Stimulated activated CD4-positive, alpha-beta T cell treated with anti-CD3 and anti-CD28 coated beads, Interleukin-1b, Interleukin-23, amount 100 ng/mL, for 4 hours (primary cell): ENCODE results near the gene MATN4.

Source experiments
- DNase-seq, 2 donors: peaks; one replicate each; pipeline ENCODE4 v3.0.0-alpha.2; 2020; ENCODE audit warnings: low read depth in 2 of 2

The MATN4 gene

DNA sequence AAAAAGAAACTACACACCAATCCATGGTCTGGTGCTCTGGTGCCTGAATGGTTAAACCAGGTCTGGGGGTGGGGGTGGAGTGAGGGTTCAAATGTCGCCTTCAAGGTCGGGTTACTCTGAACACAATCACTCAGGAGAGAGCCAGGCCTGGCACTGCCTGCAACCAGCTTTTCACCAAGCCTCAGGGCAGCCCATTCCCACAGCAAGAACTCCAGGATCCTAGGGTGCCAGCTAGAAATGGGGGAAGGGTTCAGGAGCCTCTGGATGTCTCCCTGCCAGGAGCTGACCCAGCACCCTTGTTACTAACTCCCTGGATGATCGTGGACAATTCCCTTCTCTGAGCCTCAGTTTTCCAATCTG lies 33.5 kb upstream of the MATN4 start:
- DNase-seq: no peak

DNA sequence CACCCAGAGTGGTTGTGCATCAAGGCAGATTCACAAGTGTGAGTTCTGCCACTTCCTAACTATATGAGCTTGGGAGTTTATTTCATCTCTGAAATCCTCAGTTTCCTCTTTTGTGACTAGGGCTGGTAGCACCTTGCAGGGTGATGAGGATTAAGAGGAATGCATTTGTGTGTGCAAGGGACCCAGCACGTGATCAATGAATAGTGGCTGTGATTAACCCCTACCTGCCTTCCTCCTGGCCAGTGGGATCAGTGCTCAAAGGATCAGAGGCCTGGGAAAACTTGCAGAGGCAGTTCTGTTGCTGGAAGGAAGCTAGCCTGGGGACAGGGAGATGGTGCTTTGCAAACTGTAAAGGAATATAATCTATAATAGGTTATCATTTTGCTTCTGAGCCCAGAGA lies 32.9 kb upstream of the MATN4 start:
- DNase-seq: no peak

DNA sequence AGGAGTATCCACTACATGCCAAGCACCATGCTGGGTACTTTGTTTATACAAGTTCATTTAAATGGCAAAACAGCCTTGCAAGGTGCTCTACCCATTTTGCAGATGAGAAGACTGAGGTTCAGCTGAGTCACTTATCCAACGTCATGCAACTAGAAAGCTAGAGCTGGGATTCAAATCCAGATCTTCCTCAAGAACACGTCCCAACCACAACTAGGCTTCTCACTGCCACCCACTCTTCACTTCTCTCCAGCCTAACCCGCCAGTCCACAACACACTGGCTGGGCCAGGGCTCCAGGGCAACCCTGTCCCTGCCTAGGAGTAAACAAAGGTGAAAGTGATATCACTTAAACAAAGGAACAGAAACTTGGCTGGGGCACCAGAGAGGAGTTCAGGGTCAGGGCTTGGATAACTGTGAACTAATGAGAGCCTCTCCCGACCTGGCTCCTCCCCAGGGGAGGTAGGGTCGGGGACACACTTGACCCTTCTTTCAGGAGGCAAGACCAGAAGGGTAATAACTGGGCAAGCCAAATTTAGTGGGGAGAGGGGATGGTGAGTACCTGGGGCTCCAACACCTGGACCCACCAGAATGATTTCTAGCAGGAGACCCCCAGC lies 32.2 kb upstream of the MATN4 start:
- no peak for DNase-seq

DNA sequence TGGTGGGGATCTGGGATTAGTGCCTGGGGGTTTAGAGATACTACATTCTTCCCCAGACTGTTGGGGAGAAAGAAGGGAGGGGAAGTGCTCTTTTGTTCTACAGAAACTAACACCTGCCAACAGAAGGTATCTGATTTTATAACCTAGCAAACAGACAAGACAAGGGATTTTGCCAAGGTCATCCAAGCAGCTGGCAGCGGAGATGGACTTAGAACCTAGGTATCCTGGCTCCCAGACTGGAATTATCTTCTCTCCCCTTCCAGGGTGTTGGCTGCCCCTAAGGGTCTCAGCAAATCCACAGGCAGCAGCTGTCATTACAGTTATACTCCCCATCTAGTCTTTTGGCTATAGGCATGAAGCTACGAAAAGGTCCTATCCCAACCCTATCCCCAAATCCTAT lies 31.7 kb upstream of the MATN4 start:
- DNase-seq: no peak

DNA sequence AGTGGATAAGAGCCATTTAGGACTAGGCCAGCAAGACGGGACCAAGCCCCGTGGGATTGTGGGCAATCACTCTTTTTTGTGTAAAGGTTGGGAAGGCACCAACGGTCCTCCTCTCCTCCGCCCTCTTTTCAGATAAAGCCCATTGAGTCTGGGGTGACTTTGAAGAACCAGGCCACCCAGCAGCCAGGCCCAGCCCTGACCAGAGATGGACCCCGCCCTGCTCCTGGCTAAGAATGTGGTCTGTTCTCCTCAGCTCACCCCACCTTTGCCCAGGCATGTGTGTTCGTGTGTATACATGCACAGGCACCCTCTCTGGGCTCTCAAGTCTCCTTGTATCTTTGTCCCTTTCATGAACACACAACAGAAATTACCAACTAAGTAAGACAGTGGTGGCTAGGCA lies 31.0 kb upstream of the MATN4 start:
- no peak for DNase-seq

DNA sequence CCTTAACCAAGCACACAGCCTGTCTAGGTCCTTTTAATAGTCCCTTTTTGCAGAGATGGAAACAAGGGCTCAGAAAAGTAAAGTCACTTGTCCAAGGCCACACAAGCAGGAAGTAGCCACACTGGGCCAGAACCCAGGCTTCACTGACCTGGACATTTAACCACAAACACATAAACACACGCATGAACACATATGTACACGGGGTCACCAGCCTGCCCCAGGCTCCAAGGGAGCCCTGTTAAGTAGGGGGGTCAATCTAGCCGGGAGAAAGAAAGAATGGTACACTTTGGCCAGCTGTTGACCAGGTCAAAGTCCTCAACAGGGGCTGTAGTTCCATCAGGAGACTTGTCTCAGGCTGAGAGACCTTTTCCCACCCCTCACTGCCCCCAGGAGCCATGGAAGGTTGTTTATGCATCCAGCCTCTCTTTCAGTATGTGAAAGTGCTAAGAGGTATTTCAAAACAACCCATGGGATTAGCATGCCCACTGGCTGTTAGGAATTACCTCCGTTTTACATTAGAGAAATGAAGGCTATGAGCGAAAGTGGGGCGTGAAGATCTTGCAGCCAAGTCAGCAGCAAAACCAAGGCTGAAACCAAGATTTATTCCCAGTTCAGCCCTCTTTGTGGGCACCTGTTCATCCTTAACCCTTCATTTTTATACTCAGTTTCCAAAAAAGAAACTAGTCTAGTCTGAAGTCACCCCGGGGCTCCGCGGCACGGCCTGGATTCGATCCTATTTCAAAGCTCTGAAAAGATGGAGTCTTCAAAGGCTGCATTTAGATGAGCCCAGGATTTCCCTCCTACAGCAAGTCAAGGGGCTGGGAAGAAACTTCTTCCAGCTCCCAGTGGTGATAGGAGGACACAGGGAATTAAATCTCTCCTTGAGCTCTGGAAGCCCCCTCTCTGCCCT lies 30.3 kb upstream of the MATN4 start:
- no peak for DNase-seq

DNA sequence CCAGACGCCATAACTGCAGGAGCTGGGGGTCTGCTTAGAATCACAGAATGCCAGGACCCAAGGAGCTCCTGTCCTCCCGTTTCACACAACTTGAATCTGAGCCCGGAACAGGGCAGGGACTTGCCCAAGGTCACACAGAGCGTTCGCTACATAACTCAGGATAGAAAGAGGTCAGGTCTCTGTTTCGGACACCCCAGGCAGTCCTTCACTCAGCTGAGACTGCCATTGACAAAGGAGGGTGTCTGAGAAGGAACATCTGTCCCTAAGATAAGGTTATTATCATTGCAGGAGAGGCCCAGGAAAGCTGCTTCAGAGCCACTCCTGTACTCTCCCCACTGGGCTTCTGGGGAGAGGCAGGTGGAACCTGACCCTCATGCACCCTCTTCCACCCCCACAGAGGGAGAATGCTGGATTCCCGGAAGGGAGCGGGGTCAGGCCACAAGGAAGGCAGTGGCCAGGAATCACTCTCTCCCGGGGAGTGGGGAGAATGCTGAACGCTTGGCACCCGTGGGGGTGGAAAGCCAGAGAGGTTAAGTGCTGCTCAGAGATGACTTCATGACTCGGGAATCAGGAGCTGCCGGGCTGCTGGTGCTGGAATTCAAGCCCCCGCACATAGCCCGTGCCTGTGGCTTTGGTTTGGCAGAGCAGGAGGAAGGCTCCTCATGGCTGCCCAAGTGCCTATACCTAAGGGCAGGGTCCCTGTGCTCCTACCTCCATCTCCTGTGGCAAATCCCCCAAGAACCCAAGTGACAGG lies 29.4 kb upstream of the MATN4 start:
- no peak for DNase-seq

DNA sequence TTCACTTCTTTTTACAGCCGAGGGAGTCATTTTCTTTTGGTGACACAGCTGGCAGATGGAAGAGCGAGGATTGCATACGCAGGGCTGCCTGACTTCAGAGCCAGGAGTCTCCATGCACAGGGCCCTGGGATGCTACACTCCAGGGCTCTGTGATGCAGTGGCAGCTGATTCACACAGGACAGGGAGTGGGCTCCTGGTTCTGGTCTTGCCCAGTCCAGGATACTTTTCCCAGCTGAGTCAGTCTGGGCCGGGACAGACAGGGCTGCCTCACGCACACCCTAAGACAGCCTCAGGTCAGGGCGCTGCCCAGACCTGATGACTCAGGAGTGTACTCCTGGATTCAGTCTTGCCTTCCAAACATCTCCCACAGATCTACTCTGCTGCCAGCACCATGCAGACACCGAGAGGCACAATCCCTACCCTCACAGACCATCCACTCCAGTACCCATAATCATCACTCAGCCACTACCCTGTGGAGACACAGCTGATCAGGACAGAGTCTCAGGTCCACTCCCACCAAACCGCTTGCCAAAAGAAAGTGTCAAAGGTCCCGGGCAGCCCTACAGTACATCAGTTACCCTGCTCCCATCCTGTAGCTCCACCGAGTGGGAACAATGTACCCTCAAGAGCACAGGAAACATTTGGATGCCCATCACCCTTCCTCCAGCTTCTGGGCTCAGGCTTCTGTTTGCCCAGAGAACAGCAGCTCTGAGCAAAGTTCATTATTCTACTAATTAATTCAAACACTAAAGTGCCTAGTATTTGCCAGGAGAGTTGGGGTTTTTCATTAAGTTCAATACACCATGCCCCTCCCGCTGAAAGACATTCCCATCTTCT lies 28.6 kb upstream of the MATN4 start:
- DNase-seq: no peak

DNA sequence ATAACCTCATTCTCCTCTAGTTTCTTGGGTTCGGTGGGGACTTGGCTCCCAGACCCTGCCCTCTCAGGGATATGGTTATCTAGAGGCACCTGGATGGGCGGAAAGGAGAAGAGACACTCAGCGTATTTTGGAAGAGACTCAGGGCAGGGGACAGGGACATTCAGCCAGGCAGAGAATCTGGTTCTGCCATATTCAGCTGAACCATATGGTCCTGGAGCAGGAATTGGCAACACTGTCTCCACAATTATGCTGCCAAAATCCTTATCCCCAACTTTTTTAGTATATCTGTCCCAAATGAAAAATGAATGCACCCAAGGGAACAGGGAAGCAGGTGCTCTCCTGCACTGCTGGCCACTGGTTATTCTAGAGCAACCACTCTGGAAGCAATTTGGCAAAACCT lies 22.4 kb upstream of the MATN4 start:
- no peak for DNase-seq

DNA sequence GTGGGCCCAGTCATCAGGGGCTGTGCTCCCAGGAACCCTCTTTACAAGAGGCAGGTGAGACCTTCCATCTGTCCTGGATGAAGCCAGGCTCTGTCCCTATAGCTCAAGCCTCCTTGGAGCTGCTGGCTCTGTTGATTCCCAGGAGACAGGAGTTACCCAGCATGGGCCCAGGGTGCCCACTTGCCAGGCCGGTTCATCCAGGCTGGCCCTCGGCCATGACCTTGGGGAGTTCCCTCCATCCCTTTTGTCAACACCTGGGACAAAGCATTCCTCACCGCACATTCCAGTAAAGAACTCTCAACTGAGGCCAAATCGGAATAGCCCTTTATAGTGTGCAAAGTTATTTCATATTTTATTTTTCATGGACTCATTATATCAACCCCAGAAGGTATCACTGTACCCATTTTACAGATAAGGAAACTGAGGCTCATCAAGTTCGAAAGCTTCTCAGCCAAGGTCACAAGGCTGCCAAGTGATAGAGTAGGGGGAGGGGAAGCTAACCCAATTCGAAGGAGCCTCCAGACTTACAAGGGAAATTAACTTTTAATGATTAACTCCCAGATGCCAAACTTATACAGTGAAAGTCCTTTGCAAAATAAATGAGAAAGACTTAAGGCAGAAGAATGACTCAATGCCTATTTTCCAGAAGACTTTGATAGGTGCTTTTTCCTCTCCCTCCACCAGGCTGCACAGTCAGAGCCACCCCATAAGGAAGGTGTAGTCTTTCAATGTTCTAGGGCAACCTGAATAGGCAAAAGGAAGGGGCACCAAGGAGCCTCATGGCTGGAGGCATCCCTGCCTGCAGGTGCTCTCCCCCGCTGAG lies 21.6 kb upstream of the MATN4 start:
- DNase-seq: no peak

DNA sequence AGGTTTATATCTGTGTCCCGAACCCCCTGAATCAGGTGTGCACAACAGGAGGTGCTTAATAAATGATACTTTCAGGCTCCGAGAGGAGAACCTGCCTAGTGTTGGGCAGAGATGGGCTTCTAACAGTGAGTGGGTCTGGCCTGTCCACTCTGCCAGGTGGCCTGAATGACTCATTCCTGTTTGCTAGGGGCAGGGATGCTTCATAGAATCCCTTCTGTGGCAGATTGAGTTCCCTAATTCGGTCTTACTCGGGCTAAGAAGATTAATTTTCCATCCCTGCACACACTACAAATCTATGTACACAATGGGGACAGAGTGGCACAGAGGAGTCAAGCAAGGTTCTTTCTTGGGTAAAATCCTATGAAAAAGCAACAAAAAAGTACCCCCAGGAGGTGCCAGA lies 20.4 kb upstream of the MATN4 start:
- no peak for DNase-seq

DNA sequence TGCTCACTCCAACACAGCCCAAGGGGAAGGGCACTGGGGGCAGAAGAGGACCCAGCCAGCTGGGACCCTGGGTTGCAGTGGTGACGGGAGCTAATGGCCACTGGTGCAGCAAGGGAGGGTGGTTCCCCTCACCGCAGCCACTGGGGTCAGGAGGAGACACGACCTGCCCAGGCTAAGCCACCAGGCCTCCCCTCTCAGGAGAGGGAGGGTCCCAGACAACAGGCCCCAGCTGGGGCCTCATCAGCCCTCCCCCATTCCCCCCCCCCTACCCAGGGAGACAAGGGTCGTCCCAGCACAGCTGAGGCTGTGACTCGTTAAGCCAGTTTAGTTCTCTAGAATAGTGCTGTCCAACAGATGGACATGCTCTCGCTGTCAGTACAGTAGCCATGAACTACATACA lies 17.3 kb upstream of the MATN4 start:
- no peak for DNase-seq

DNA sequence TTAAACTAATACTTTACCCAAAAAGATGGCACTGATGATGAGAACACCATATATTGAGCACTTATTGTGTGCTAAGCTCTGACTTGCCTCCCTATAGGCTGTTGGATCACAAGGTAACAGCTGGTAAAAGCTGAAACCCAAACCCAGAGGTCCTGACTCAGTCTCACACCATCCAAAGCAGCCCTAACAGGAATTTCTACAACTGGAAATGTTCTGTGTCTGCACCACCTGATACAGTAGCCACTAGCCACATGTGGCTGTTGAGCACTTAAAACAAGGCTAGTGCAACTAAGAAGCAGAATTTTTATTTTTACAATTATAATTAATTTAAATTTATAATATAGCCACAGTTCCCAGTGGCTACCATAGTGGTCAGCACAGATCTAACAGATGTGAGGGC lies 15.6 kb upstream of the MATN4 start:
- no peak for DNase-seq

DNA sequence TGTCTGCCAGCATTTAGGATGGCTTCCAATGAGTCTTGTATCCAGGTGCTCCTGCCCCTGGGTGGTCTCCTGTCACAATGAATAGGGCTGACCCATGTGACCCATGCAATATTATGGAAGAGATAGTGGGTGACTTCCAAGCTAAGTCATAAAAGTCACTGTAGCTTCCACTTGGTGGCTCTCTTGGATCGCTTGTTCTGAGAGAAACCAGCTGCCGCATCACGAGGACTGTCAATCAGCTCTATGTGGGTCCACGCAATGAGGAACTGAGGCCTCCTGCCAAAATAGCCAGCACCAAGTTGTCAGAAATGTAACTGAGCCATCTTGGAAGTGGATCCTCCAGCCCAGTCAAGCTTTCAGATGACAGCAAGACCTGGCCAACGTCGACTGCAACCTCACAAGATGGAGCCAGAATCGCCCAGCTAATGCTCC lies 14.9 kb upstream of the MATN4 start:
- no peak for DNase-seq

DNA sequence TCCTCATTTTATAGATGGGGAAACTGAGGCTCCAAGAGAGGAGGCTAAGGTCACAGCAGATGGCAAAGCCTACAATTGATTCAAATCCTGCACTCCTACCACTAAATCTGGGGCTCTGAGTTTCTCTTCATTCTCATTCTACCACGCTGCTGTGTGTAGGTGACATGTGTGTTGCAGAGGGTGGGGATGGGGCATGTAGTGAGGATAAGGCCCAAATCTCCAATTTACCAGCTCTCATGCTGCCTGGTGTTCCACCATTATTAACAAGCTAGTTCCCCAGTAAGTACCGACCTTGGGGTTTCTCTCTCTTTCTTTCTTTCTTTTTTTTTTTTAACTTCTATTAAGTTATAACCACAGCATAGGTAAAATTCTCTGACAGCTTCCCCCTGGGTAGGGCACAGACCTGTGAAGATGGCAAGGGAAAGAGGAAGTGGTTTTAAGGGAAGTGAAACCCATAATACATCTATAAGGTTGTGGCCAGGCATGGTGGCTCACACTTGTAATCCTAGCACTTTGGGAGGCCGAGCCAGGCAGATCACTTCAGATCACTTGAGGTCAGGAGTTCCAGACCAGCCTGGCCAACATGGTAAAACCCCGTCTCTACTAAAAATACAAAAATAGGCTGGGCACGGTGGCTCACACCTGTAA lies 13.0 kb upstream of the MATN4 start:
- DNase-seq: no peak

DNA sequence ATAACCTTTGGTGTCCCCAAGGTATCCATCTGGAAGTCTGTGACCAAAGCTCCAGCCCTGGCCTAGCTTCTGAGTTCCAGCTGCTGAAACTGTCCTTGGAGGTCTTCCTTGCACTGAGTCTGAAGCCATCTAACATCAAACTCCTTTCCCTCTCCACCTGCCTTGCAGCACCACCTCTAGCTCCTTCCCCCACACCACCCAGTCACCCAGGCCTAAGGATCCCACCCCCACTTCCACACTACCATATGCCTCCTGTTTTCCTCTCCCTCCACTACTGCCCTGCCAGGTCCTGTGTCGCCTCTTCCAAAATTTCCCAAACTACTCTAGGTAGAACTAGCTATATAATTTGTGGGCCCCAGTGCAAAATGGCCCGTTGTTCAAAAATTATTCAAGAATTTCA lies 10.8 kb upstream of the MATN4 start:
- no peak for DNase-seq

DNA sequence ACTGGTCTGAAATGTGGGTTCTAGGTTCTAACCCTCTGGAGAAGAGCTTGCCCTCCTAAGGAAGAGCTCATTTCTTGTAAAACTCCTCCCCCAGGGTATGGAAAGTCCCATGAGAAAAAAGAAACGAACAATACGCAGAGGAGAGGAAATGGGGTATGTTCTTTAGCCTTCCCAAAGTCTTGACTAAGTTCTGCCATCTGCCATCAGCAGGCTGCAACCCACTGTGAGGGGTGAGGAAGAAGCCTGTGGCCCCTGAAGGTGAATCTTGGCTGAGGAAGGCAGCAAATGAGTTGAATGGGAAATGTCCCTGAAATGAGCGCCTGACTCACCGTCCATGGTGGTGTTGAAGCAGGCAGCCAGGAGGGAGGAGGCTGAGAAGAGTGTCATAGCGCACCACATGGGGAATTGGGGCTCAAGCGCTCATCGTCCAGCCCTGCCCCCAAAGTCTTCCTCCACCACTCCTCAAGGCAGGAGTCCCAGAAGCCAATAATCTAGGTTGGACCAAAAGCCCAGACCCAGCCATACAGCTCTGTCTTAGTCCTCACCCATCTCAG lies 10.4 kb upstream of the MATN4 start:
- DNase-seq: no peak

DNA sequence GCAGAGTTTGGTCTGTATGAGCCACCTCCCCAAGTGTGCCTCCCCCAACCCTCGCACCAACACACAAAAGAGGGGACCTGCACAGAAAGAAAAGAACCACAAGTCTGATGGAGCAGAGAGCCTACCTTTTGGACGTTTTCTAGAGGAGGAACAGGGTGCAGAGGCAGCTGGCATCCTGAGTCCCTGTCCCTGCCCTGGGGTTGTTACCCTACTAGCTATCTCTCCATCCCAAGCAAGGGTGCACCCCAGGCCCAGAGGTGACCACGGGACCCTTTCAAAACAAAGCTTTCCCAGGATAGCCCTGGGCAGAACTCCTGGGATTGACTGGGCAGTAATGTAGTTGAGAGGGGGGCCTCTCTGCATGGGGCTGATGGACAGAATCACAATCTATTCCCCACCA lies 9.7 kb upstream of the MATN4 start:
- no peak for DNase-seq

DNA sequence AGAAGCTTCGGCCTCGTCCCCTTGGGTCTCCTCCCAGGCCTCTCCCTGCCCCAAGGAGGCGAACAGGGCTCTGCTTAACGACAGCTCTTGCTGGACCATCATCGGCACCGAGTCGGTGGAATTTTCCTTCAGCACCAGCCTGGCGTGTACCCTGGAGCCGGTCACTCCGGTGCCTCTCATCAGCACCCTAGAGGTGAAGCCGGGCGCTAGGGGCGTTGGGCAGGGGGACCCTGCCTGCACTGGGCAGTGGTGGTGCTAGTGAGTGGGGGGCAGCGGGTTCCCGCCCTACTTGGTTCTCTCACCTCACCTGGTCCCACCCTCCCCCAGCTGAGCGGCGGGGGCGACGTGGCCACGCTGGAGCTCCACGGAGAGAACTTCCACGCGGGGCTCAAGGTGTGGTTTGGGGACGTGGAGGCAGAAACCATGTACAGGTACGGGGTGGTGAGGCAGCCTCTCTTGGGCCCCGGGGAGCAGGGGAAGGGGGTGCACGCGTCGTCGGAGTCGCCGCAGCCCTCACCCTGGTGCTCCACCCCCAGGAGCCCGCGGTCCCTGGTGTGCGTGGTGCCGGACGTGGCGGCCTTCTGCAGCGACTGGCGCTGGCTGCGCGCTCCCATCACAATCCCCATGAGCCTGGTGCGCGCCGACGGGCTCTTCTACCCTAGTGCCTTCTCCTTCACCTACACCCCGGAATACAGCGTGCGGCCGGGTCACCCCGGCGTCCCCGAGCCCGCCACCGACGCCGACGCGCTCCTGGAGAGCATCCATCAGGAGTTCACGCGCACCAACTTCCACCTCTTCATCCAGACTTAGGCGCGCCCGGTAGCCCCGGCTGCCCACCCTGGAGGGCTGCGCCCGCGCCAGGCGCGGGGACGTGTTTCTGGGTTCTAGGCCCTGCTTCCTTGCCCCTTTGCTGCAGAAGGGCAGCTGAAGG lies 8.3 kb upstream of the MATN4 start:
- no peak for DNase-seq
